Activated T-helper 1 cell treated with anti-CD3 and anti-CD28 coated beads, Interleukin-2, amount 50 U/mL, for 16 hours (primary cell): Measurements from ENCODE around the gene PRDM16.
"Not testable (repeated sequence)": the region's sequence is repeated elsewhere in the genome, so short reads cannot be mapped to it uniquely, and the experiment has no call there.

Experiments used
- DNase-seq, 2 donors: peaks; one replicate each; pipeline ENCODE4 v3.0.0-alpha.2; 2020; ENCODE audit warnings: low read depth in 1 of 2, low spot score in 1 of 2

The PRDM16 gene

GRCh38 chr1:3272321-3273045, 203.5 kb downstream of the PRDM16 start:
- DNase-seq: no peak

- DNase-seq: no peak
Measured at GRCh38 chr1:3273447-3273846, 204.4 kb downstream of the PRDM16 start.

- no peak for DNase-seq
Measured at GRCh38 chr1:3274972-3275371, 206.0 kb downstream of the PRDM16 start.

GRCh38 chr1:3275471-3276340, 206.7 kb downstream of the PRDM16 start:
- DNase-seq: no peak

- no peak for DNase-seq
Measured at GRCh38 chr1:3276341-3276800, 207.4 kb downstream of the PRDM16 start.

GRCh38 chr1:3277011-3277471, 208.0 kb downstream of the PRDM16 start:
- no peak for DNase-seq

- DNase-seq: no peak
Measured at GRCh38 chr1:3277623-3278022, 208.6 kb downstream of the PRDM16 start.

- DNase-seq: no peak
Measured at GRCh38 chr1:3278416-3279181, 209.6 kb downstream of the PRDM16 start.

- no peak for DNase-seq
Measured at GRCh38 chr1:3279182-3279470, 210.1 kb downstream of the PRDM16 start.

- no peak for DNase-seq
Measured at GRCh38 chr1:3281735-3282134, 212.7 kb downstream of the PRDM16 start.

- DNase-seq: no peak
Measured at GRCh38 chr1:3282186-3282585, 213.2 kb downstream of the PRDM16 start.

GRCh38 chr1:3282656-3283430, 213.8 kb downstream of the PRDM16 start:
- no peak for DNase-seq

GRCh38 chr1:3283849-3284248, 214.8 kb downstream of the PRDM16 start:
- DNase-seq: no peak

GRCh38 chr1:3284691-3285090, 215.7 kb downstream of the PRDM16 start:
- DNase-seq: no peak

GRCh38 chr1:3285106-3285740, 216.2 kb downstream of the PRDM16 start:
- DNase-seq: no peak

GRCh38 chr1:3287095-3287494, 218.1 kb downstream of the PRDM16 start:
- DNase-seq: not testable (repeated sequence)

- DNase-seq: no peak
Measured at GRCh38 chr1:3287656-3288160, 218.7 kb downstream of the PRDM16 start.

GRCh38 chr1:3289502-3289901, 220.5 kb downstream of the PRDM16 start:
- DNase-seq: no peak

- DNase-seq: no peak
Measured at GRCh38 chr1:3290438-3290837, 221.4 kb downstream of the PRDM16 start.

- no peak for DNase-seq
Measured at GRCh38 chr1:3290915-3291314, 221.9 kb downstream of the PRDM16 start.
